HG03354 (cell line): ENCODE results near the gene UGT1A10.
"Not testable (repeated sequence)": the region's sequence is repeated elsewhere in the genome, so short reads cannot be mapped to it uniquely, and the experiment has no call there.

Source experiments
- ATAC-seq: cut with Tn5 transposase; IDR thresholded peaks from one replicate; pipeline ENCODE4 v1.9.1; 2021; ENCODE audit warnings: mild to moderate bottlenecking; ENCODE audit not compliant: unreplicated experiment, poor library complexity, severe bottlenecking

The UGT1A10 gene

DNA sequence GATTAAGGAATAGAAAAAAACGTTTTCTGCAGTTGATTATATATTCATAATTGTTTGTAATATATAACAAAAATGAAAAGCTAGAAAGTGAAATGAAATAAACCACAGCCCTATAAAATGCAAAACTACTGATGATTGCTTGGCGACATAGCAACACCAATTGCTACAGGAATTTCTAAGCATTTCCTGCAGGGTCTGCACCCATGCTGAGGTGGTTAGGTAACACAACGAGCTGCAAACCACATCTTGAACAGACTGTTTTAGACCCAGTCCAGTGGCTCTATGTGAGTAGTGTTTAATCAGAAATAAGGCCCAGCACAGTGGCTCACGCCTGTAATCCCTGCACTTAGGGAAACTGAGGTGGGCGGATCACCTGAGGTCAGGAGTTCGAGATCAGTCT, 18.3 kb downstream of the UGT1A10 start:
- no peak for ATAC-seq

DNA sequence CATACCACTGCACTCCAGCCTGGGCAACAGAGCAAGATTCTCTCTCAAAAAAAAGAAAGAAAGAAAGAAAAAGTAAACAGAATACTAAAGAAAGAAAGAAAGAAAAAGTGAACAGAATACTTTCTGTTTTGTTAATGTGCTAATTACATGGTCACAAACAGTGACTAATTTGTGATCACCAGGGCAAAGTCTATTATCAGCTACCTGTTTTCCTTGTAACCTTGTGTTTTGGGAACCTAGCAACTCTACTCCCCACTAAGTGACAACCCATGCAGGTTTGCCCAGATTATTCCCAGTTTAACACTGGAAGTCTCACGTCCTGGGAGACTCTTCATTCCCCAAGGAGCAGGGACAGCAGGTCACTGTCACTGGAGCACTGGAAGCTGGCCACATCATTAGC, 18.8 kb downstream of the UGT1A10 start:
- ATAC-seq, result no peak

DNA sequence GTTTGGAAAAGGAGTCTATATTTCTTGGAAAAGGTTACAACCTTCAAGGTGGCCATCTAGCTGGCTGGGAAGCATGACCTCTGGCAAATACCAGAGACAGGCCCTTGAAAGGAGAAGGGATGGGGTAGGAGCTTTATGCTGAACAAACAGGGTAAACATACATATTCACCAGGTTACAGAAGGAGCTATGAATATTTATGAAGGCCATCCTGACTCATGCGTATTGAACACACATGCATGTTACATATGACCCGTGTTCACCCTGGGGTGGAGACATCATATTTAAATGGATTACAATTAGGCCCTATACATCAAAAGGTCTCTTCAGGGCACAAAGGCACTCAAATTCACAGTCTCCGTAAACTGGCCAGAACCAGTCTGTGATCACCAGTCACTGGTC, 19.7 kb downstream of the UGT1A10 start:
- not testable (repeated sequence) for ATAC-seq

DNA sequence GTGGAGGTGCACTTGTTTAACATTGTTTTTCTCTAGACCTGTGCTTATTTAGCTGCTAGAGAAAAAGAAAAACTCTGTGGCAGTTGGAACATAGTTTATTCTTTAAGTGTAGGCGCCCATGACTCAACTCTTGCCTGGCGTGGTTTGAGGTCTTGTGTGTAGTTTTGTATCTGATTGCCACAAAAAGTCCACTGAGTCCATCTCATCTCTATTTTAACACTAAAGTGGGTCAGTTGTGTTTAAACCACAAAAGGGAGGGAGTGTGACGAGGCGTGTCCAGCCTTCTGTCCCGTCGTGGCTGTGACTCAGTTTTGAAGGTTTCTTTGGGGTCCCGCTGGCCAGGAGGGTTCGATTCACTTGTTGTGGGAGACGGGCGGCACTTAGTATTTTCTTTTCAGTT, 20.2 kb downstream of the UGT1A10 start:
- ATAC-seq, result no peak

DNA sequence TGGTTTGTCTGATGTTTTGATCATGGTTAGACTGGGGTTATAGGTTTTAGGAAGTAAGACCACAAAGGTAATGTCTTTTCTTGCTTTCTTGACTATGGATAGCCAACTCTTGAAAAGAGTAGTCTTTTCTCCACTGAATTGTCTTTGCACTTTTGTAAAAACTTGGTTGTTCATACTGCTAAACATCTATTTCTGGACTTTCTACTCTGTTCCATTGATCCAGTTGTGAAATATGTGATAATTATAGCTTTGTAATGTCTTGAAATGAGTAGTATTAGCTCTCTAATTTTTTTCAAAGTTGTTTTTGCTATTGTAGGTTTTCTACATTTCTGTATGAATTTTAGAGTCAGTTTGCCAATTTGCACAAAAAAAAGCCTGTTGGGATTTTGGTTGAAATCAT, 22.4 kb downstream of the UGT1A10 start:
- ATAC-seq, result no peak

DNA sequence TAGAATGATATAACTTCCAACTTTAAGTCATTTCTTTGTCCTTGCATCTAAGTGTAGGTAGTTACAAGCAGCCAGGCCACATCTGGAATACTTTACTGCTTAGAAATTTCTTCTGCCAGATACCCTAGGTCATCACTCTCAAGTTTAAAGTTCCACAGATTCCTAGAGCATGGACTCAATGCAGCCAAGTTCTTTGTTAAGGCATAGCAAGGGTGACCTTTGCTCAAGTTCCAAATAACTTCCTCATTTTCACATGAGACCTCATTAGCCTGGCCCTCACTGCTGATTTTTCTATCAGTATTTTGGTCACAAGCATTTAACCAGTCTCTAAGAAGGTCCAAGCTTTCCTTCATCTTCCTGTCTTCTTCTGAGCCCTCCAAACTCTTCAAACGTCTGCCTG, 27.7 kb downstream of the UGT1A10 start:
- no peak for ATAC-seq

DNA sequence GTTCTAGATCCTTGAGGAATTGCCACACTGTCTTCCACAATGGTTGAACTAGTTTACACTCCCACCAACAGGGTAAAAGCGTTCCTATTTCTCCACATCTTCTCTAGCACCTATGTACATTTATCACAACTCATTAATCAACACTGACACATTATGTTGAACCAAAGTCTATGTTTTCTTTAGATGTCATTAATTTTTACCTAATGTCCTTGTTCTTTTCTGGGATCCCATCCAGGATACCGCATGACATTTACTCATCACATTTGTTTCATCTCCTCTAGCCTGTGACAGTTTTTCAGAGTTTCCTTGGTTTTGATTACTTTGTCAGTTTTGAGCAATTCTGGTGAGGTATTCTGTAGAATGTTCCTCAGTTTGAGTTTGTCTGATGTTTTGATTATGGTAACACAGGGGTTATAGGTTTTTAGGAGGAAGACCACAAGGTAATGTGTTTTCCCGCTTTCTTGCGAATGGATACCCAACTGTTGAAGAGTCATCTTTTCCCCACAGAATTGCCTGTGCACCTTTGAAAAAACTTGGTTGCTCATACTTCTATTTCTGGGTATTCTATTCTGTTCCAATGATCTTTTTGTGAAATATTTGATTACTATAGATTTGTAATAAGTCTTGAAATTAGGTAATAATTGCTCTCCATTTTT, 32.5 kb downstream of the UGT1A10 start:
- no peak for ATAC-seq

DNA sequence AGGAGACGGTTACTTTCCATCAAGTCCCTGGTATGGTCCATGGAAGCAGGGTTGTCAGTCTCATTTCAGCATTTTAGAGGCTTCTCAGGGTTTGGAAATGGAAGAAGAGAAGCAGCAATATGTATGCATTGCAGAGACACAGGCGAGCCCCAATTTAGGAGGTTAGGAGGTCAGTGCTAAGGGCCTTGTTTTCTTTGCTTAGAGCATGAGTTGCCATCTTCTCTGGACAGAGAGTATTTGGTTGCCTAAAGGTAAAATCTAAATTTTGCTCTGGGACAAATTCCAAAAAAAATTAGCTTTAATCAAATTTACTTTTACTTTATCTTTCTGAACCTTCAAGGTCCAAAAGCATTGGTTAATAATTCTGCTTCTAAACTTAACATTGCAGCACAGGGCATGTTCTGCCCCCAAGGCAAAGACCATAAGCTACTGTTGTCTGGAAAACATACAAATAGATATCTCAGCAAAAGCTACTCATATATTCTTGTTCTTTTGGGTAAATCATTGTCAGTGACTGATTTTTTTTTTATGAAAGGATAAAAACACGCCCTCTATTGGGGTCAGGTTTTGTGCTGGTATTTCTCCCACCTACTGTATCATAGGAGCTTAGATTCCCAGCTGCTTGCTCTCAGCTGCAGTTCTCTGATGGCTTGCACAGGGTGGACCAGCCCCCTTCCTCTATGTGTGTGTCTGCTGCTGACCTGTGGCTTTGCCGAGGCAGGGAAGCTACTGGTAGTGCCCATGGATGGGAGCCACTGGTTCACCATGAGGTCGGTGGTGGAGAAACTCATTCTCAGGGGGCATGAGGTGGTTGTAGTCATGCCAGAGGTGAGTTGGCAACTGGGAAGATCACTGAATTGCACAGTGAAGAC, 35.3 kb downstream of the UGT1A10 start, which contains the start of gene UGT1A9:
UGT1A9 (plus strand) TSS at position 609 of the 872 bp plus-strand sequence; CDS start at position 646, 37 bp downstream.
- no peak for ATAC-seq

DNA sequence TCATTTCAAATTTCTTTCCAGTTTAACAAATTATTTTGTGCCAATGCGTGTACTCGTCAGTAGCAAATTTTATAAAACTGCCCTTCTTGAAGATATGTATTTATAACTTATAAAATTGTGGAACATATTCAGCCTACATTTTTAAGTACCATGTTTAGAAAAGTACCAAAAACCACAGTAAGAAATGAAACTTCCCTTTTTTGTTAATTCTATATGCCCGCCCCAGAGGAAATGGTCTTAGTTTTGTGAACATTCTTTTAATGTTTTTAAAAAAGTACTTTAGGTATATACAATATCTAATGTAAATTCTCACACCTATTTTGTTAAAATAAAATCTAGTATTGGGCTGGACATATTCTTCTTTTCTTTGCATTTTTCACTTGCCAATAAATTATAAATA, 36.6 kb downstream of the UGT1A10 start:
- ATAC-seq, result no peak

DNA sequence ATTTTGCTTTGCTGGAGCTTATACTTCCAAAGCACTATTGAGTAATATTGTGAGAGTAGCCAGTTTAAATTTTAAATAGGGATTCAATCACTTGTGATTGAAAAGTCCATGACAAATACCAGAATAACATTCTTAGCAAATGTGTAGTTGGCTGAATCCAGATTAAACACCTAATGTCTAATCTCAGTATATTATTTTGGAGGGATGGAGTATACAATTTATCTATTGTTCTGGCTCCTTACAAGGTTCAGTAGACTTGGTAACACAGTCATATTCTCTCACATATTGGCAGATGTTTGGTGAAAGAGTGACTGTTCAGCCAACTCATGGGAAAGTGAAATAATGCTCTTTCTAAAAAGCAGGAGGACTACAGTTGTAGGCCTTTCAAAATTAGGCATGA, 37.6 kb downstream of the UGT1A10 start:
- no peak for ATAC-seq

DNA sequence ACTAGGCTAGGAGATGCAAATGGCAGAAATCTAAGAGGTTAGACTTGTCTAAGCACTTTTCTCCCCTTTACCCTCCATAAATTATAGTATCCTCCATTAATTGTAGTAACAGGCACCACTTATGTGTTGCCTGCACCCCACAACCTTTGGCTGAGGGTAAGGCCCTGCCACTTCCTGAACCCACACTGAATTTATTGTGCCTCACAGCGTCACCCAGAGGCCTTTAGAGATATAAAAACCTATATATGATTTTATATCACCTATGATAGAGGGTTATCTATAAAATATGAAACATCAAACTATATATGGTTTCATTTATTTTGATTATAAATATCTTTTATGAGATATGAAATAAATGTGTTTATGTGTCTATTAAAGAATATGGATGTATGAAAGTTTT, 38.1 kb downstream of the UGT1A10 start:
- no peak for ATAC-seq

DNA sequence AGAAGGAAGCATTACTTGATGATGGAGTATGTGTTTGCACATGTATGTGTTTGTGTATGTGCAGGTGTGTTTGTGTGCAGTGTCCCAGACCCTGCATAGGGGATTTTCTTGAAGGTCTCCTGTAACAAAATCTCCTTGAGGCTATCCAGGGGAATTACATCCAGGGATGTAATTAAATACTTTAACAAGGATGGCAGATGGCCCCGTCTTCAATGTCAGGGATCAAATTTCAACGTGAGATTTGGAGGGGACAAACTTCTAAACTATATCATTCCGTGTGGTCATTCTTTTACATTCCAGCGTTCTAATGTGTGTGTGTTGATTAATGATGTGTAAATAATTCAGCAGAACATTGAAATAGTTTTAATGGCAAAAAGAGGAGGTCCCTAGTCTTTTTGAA, 38.7 kb downstream of the UGT1A10 start:
- no peak for ATAC-seq

DNA sequence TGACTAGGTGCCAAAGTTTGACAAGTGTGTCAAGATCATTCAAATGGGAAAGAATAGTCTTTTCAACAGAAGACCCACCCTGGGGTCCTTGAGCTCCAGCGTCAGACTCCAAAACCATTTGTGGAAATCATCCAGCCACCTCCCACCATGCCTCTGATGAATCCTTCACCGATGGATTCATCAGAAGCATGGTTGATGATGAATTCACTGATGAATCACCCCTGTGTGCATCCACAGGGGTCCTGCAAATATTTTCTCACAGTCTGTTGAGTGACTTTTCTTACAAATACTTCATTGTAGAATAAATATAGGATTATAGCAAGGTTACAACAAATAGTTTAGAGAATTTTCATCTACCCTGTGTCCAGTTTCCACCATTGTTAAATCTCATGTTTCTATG, 39.8 kb downstream of the UGT1A10 start:
- no peak for ATAC-seq

DNA sequence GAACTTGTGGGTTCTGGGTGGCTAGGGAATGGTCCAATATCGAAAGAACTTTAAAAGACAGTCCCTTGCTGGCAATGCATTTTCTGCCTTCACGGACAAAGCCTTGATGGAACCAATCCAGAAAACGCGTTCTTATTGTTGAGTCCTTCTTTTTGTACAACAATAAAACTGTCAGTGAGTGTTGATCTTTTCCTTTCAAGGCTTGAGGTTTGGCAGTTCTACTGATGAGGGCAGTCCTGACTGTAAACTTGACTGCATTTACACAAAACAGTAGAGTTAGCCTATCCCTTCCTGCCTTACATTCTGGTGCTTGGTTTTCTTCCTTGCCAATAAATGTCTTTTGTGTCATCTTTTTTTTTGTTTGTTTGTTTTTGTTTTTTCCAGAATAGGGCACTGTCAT, 42.9 kb downstream of the UGT1A10 start:
- no peak for ATAC-seq

DNA sequence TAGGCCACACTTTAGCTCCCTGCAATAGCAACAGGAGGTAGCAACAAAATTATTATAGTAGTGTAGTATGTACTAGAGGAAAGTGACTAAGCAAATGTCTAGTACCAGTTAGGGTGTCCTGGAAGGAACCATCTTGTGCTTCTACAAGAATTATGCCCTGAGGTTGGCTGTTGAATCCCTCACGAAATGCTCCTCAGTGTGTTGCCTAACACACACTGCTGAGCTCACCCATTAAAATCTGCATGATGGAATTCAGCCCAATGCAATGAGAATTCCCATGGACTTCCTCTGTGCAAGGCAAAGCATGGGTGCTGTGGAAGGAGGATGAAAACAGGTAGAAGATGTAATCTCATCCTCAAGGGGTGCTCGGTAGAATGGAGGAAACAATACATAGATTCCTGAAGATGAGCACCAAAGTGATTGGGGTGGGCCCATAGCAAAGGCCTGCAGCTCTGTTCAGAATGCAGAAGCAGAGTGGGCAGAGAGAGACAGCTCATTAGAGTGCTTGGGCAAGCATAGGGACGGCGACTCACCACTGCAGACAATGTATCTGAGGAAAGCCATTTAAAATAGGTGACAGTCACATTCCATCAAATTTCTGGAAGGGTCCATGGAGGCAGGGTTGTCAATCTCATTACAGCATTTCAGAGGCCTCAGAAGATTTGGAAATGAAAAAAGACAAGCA, 44.3 kb downstream of the UGT1A10 start:
- ATAC-seq, result no peak

DNA sequence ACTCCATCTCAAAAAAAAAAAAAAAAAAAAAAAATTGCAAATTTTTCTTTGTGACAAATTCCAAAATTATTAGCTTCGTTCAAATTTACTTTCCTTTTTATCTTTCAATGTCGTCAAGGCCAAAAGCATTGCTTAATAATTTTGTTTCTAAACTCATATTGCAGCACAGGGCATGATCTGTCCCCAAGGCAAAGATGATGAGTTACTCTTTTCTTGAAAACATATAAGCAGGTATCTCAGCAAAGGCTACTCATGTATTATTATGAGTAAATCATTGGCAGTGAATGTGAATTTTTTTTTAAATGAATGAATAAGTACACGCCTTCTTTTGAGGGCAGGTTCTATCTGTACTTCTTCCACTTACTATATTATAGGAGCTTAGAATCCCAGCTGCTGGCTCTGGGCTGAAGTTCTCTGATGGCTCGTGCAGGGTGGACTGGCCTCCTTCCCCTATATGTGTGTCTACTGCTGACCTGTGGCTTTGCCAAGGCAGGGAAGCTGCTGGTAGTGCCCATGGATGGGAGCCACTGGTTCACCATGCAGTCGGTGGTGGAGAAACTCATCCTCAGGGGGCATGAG, 45.4 kb downstream of the UGT1A10 start, which contains the start of gene UGT1A7:
UGT1A7 (plus strand) TSS at position 381 of the 579 bp plus-strand sequence; CDS start at position 418, 37 bp downstream.
- no peak for ATAC-seq

DNA sequence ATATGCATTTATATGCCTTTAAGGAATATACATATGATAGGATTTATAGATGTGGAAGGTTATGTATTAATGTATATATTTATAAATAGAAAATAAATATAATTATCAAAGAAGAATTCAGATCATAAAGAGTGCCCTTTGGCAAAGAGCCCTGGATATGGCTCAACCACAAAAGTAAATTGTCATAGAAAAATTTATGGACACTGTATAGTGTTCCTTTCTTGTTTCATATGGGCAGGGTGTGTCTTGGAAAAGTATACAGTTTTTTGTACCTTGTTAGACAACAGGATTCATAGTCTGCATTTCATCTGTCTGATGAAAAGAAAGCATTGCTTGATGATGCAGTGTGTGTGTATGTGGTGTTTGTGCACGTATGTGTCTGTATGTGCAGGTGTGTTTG, 48.4 kb downstream of the UGT1A10 start:
- no peak for ATAC-seq

DNA sequence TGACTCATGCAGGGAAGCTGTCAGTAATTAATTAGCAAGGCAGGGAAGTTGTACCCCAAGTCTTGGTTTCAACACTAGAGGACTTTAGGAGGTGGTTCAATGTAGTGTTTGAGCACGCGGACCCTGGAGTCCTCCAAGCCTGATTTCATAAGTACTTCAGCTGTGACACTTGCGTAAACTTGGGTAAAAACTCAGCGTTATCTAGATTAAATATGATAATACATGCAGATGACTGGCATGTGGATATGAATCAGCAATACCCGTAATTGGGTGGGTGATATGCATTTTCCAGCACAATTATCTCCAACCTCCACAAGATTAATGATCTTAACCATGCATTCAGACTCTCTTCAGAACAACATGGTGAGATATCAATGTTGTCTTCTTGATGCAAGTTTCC, 50.7 kb downstream of the UGT1A10 start:
- no peak for ATAC-seq

DNA sequence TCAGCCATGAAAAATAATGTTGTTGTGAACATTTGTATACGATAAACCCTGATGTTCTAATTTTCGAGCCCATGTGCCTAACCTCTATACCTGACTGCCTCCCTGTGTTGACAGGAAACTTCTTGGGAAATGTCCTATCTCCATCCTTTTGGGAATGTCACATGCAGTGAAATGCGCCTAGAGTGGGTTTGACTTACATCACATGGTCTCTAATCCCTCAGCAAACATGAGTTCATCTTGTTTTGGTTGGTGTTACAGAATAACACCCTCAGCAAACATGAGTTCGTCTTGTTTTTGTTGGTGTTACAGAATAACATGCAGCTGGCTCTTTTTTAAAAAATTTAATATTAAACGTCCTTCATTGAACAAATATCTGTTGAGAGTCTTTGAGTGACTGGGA, 52.1 kb downstream of the UGT1A10 start:
- ATAC-seq, result no peak

DNA sequence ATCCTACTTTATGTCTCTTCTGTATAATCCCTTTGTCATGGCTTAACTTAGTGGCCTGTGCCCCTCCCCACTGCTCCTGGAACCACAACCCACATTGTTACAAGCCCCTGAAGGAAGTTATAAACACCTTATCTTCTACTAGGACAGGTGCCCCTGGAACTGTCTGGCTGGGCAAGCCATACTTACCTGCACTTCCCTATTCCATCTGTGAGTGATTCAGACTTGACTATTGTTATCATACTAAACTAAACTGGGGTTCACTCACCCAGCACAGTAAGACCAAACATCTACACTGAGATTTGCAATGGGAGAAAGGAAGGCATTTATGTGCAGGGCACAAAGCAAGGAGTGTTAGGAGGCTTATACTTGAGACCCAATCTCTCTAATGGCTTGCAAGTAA, 52.8 kb downstream of the UGT1A10 start:
- no peak for ATAC-seq
